Endothelial cell of umbilical vein (primary cell): ENCODE measurements around the gene GGA2. TPM values are rescaled to one million over a fixed set of nuclear protein-coding genes. Genes with fewer than 3 reads are reported as not detected.

Source experiments
- BruUV-seq: library from RNA; stranded (reverse); fragments of 400-500 nt; replicated peaks from 2 replicates; lab custom pipeline; 2021; lab: Mats Ljungman, UMichigan
- CTCF ChIA-PET: fragments of 300-600, 350-600 bp; sonication (Branson Sonifier 250); formaldehyde crosslinking; loops from one replicate; lab custom pipeline; 2021; ENCODE audit warnings: antibody characterized with exemption, inconsistent platforms; lab: Charles Lee
- POLR2A ChIA-PET: fragments of 300-600, 350-600 bp; sonication (Branson Sonifier 250); formaldehyde crosslinking; loops from one replicate; lab custom pipeline; 2021; ENCODE audit warnings: antibody characterized with exemption, inconsistent platforms; lab: Charles Lee
- DNase-seq: peaks from one replicate; pipeline ENCODE4 v3.0.0-alpha.2; 2011; ENCODE audit warnings: low read depth, low spot score
- FAIRE-seq: peaks from 2 replicates; lab custom pipeline; 2011; peaks lifted over from hg19 to GRCh38; lab: Jason Lieb, UNC
- H2AFZ ChIP-seq: 2 replicates; pipeline ENCODE4 v1.6.0; 2012; ENCODE audit warnings: low read depth, low read length, control low read depth, inconsistent platforms
- H3K27ac ChIP-seq: 2 replicates; pipeline ENCODE4 v1.5.1; 2011; ENCODE audit warnings: low read depth, mild to moderate bottlenecking, control low read depth, low read length, moderate library complexity; ENCODE audit not compliant: insufficient read depth
- H3K27me3 ChIP-seq, 2 experiments: 2 replicates each; pipeline versions ENCODE4 v1.6.0 to v1.6.1; 2011; ENCODE audit warnings: low read length in 2 of 2, mixed read lengths in 1 of 2; ENCODE audit not compliant: control insufficient read depth in 2 of 2, insufficient read depth in 2 of 2
- H3K36me3 ChIP-seq, 2 experiments: 2 replicates in 1 of 2; 3 replicates in 1 of 2; pipeline ENCODE4 v1.5.1; 2011; ENCODE audit warnings: low read length in 2 of 2, mild to moderate bottlenecking in 1 of 2, moderate library complexity in 1 of 2; ENCODE audit not compliant: control insufficient read depth in 2 of 2, insufficient read depth in 2 of 2; ENCODE audit errors: extremely low read depth in 1 of 2
- H3K4me1 ChIP-seq: 3 replicates; pipeline ENCODE4 v1.5.1; 2011; ENCODE audit warnings: mild to moderate bottlenecking, low read length; ENCODE audit not compliant: control insufficient read depth, insufficient read depth; ENCODE audit errors: extremely low read depth
- H3K4me2 ChIP-seq: 2 replicates; pipeline ENCODE4 v1.6.1; 2011; ENCODE audit warnings: low read length, control low read depth, mixed read lengths; ENCODE audit not compliant: insufficient read depth
- H3K4me3 ChIP-seq, 3 experiments: fragments of 200-600 bp in 1 of 3; sonication (generic), shearing (Covaris generic) in 1 of 3; replicated peaks in 1 of 3; 2 replicates each; pipeline ENCODE4 v1.5.1; 2011 to 2016; ENCODE audit warnings: control low read depth in 3 of 3, low read length in 3 of 3, mild to moderate bottlenecking in 2 of 3, inconsistent platforms in 1 of 3, low read depth in 1 of 3, moderate library complexity in 1 of 3; ENCODE audit not compliant: insufficient read depth in 1 of 3
- H3K79me2 ChIP-seq: 2 replicates; pipeline ENCODE4 v1.6.0; 2012; ENCODE audit warnings: low read length, inconsistent platforms; ENCODE audit not compliant: control insufficient read depth, insufficient read depth
- H3K9ac ChIP-seq: replicated peaks from 2 replicates; pipeline ENCODE3; 2011; ENCODE audit warnings: low read length, control low read depth; ENCODE audit not compliant: insufficient read depth; ENCODE audit errors: extremely low read depth
- H3K9me1 ChIP-seq: replicated peaks from 3 replicates; pipeline ENCODE4 v1.6.0; 2011; ENCODE audit warnings: mild to moderate bottlenecking, low read length; ENCODE audit not compliant: control insufficient read depth, insufficient read depth; ENCODE audit errors: extremely low read depth
- H3K9me3 ChIP-seq: replicated peaks from 2 replicates; pipeline ENCODE4 v1.5.1; 2012; ENCODE audit warnings: low read length, inconsistent platforms; ENCODE audit not compliant: control insufficient read depth, insufficient read depth
- H4K20me1 ChIP-seq: replicated peaks from 2 replicates; pipeline ENCODE3; 2011; ENCODE audit warnings: mild to moderate bottlenecking, low read length; ENCODE audit not compliant: control insufficient read depth, insufficient read depth; ENCODE audit errors: extremely low read depth
- EZH2 ChIP-seq: IDR thresholded peaks from 2 replicates; pipeline ENCODE4 v1.6.1; 2012; ENCODE audit warnings: borderline replicate concordance, low read depth, mild to moderate bottlenecking, moderate library complexity, low read length, inconsistent platforms; ENCODE audit not compliant: severe bottlenecking
- FOS ChIP-seq: IDR thresholded peaks from 2 replicates; pipeline ENCODE4 v1.6.1; 2011; ENCODE audit warnings: mild to moderate bottlenecking, low read length, moderate library complexity, borderline replicate concordance; ENCODE audit not compliant: insufficient read depth
- GATA2 ChIP-seq: IDR thresholded peaks from 2 replicates; pipeline ENCODE4 v1.7.0; 2011; ENCODE audit warnings: low read depth, mild to moderate bottlenecking, moderate library complexity, mixed read lengths, low read length; ENCODE audit not compliant: insufficient read length, insufficient read depth
- JUN ChIP-seq: IDR thresholded peaks from 2 replicates; pipeline ENCODE4 v1.6.1; 2011; ENCODE audit warnings: borderline replicate concordance, low read depth; ENCODE audit not compliant: insufficient read length, insufficient read depth
- MYC ChIP-seq: IDR thresholded peaks from one replicate; pipeline ENCODE4 v1.6.1; 2011; ENCODE audit warnings: mild to moderate bottlenecking, low read depth, low read length
- POLR2A ChIP-seq: IDR thresholded peaks from 2 replicates; pipeline ENCODE4 v1.6.1; 2012; ENCODE audit warnings: low read depth, mild to moderate bottlenecking, control low read depth, low read length
- POLR2AphosphoS5 ChIP-seq: IDR thresholded peaks from 2 replicates; pipeline ENCODE4 v1.6.1; 2012; ENCODE audit warnings: low read depth, mild to moderate bottlenecking, control low read depth, low read length, moderate library complexity; ENCODE audit not compliant: insufficient read depth
- dilution Hi-C: fragments of 300-500 bp; cut with MboI; formaldehyde crosslinking; loops from one replicate; pipeline ENCODE4 v1.15.0; 2019; ENCODE audit warnings: low sequenced_read_pairs; ENCODE audit not compliant: extremely low pct_ligation_motif_present
- intact Hi-C: fragments of 100-400 bp; cut with micrococcal nuclease; formaldehyde crosslinking; loops from one replicate; pipeline ENCODE4 v1.10.0; 2022
- polyA plus RNA-seq, 4 experiments: library from polyadenylated mRNA; depleted of rRNA in 3 of 4; stranded (reverse) in 3 of 4; unstranded in 1 of 4; fragments of >200 nt; gene quantifications; 2 replicates each; pipeline versions ENCODE4 v1.2.1 to v1.2.3, GENCODE V29; 2011 to 2012; ENCODE audit warnings: missing spikeins in 1 of 4
- total RNA-seq: library from RNA; stranded (reverse); gene quantifications from 2 replicates; pipeline ENCODE4 v1.2.3, GENCODE V29; 2021
- TF ChIP-seq, protein P1 (sequence below), 2 donors: IDR thresholded peaks; 1 replicate in 1 of 2; 2 replicates in 1 of 2; pipeline ENCODE4 v1.5.1; 2011; ENCODE audit warnings: low read length in 2 of 2, mild to moderate bottlenecking in 2 of 2, moderate library complexity in 2 of 2, control low read depth in 1 of 2, inconsistent platforms in 1 of 2, low read depth in 1 of 2; ENCODE audit not compliant: insufficient read depth in 1 of 2; ENCODE audit errors: extremely low read depth in 1 of 2
- TF ChIP-seq, protein P2 (sequence below): IDR thresholded peaks from 2 replicates; pipeline ENCODE4 v1.6.1; 2011; ENCODE audit not compliant: insufficient read depth, insufficient read length

GGA2 gene
- total and polyA plus RNA-seq, 2 donors (not counting 3 experiments of a cell fraction or from before 2014, with no cell fraction given): 33.3 to 73.1 TPM

- FAIRE-seq: no peak
- no peak for DNase-seq
- Histone ChIP-seq H3K27me3 (no peaks in the 10 kb centered on the region), H3K27ac (no peak overlapping the region), H4K20me1 (no peaks in the 10 kb centered on the region), H2AFZ (no peak overlapping the region), H3K4me3 (no peak overlapping the region), H3K36me3 (peaks cover 0 to 10% of the 10 kb centered on the region in 2 experiments), H3K9me1 (no peaks in the 10 kb centered on the region), H3K4me2 (no peak overlapping the region), H3K79me2 (no peaks in the 10 kb centered on the region), H3K9me3 (no peaks in the 10 kb centered on the region), H3K9ac (no peak overlapping the region), H3K4me1 (peaks cover 8% of the 10 kb centered on the region)
- TF ChIP-seq POLR2A (no peak), FOS (no peak), JUN (no peak), POLR2AphosphoS5 (no peak), GATA2 (no peak), EZH2 (no peak), MYC (no peak)
- TF ChIP-seq, protein P1, sequence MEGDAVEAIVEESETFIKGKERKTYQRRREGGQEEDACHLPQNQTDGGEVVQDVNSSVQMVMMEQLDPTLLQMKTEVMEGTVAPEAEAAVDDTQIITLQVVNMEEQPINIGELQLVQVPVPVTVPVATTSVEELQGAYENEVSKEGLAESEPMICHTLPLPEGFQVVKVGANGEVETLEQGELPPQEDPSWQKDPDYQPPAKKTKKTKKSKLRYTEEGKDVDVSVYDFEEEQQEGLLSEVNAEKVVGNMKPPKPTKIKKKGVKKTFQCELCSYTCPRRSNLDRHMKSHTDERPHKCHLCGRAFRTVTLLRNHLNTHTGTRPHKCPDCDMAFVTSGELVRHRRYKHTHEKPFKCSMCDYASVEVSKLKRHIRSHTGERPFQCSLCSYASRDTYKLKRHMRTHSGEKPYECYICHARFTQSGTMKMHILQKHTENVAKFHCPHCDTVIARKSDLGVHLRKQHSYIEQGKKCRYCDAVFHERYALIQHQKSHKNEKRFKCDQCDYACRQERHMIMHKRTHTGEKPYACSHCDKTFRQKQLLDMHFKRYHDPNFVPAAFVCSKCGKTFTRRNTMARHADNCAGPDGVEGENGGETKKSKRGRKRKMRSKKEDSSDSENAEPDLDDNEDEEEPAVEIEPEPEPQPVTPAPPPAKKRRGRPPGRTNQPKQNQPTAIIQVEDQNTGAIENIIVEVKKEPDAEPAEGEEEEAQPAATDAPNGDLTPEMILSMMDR (IDR thresholded peaks at IDR 0.05; ENCODE audit: extremely low read depth in 1 of 2, insufficient read depth in 1 of 2, low read depth in 1 of 2, low read length in 2 of 2): no peak
- TF ChIP-seq, protein P2, sequence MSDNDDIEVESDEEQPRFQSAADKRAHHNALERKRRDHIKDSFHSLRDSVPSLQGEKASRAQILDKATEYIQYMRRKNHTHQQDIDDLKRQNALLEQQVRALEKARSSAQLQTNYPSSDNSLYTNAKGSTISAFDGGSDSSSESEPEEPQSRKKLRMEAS: no peak
- dilution Hi-C loops (no loop called here), intact Hi-C loops (no loop called here)
- ChIA-PET POLR2A (no interaction called here), CTCF (no interaction called here)
- no TSS peak for BruUV-seq
Observed at GRCh38 chr16:23523321-23523720, 13.0 kb upstream of the GGA2 start.
